Measurements from ENCODE around the gene C19orf33. TPM values are rescaled to one million over a fixed set of nuclear protein-coding genes. Genes with fewer than 3 reads are reported as not detected.
"Not testable (repeated sequence)": the region's sequence is repeated elsewhere in the genome, so short reads cannot be mapped to it uniquely, and the experiment has no call there.

C19orf33 gene
- total RNA-seq, 2 experiments from 2014 or later: not detected

DNA sequence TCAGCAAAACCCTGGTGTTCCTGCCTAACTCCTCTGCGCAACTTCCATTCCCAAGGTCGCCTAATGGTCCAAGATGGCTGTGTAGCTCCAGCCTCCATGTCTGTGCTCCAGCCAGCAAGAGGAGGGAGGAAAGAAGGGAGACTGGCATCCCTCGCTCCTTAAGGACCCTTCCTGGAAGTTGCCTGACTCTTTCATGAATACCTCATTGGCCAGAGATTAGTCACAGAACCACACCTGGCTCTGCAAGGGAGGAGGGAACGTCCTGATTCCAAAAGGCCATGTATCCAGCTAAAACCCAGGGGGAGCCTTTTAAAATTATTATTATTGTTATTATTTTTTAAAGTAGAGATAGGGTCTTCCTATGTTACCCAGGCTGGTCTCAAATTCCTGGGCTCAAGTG lies 20.4 kb downstream of the C19orf33 start:
- ChIA-PET POLR2A (no interaction called here), CTCF (no interaction called here)

DNA sequence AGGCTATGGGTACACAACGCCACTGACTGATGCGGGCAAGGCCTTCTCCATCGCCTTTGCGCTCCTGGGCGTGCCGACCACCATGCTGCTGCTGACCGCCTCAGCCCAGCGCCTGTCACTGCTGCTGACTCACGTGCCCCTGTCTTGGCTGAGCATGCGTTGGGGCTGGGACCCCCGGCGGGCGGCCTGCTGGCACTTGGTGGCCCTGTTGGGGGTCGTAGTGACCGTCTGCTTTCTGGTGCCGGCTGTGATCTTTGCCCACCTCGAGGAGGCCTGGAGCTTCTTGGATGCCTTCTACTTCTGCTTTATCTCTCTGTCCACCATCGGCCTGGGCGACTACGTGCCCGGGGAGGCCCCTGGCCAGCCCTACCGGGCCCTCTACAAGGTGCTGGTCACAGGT lies 22.5 kb downstream of the C19orf33 start:
- ChIA-PET CTCF (interaction anchor here (0.5 to 1.2 kb wide), 2 partner anchors 8 to 9 kb away, joined by 3 to 5 read pairs; no protein-coding TSS in a partner anchor), POLR2A (no interaction called here)

DNA sequence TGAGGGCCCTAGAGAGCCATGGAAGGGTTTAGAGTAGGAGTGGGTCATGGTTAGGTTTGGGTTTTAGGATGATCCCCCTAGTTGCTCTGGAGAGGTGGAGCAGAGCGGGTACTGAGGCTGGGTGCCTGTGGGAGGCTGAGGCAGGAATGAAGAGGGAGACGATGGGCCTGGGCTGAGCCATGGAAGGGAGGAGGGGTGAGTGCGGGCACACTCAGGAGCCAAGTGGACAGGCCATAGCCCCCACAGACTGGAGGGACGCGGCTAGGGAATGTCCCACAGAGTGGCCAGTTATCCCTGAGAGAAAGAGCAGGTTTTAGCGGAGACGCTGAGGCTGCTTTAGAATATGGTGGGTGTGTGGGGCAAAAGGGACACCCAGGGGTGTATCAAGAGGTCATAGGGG lies 25.6 kb downstream of the C19orf33 start:
- POLR2A ChIA-PET: interaction anchor here (0.7 kb wide), 1 partner anchor 1799 kb away, joined by 3 read pairs; no protein-coding TSS in a partner anchor
- CTCF ChIA-PET: no interaction called here

DNA sequence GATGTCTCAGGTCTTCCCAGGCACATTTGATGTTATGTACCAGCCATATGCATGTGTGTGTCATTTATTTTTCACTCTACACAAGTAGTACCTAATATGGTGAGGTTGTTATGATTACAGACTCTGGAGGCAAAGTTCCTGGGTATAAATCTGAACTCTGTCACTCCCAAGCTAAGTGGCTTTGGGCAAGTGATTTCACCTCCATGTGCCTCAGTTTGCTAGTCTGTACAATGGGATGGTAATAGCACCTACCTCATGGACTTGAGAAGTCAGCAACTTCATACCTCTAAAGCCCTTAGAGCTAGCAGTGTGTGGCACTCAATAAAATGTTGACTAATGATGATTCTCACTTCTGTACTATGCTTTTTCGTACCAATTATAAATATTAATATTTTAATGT lies 27.7 kb downstream of the C19orf33 start:
- ChIA-PET POLR2A (no interaction called here), CTCF (interaction anchor here (0.7 to 2.0 kb wide), 3 partner anchors 88 to 104 kb away, joined by 3 to 9 read pairs (median 3); no protein-coding TSS in a partner anchor)

DNA sequence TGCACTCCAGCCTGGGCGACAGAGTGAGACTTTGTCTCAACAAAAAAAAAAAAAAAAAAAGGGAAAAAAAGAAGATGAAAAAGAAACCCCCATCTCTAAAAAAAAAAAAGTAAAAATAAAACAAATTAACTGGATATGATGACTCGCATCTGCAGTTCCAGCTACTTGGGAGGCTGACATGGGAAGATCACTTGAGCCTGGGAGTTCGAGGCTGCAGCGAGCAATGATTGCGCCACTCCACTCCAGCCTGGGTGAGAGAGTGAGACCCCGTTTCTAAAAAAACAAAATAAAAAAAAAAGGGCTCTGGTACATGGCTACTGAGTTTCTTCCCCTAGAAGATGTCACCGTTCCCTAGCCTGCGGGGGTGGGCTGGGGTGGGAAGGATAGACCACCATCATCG lies 29.2 kb downstream of the C19orf33 start:
- POLR2A ChIA-PET: no interaction called here
- CTCF ChIA-PET: interaction anchor here (2.0 kb wide), 1 partner anchor 89 kb away, joined by 9 read pairs; no protein-coding TSS in a partner anchor

DNA sequence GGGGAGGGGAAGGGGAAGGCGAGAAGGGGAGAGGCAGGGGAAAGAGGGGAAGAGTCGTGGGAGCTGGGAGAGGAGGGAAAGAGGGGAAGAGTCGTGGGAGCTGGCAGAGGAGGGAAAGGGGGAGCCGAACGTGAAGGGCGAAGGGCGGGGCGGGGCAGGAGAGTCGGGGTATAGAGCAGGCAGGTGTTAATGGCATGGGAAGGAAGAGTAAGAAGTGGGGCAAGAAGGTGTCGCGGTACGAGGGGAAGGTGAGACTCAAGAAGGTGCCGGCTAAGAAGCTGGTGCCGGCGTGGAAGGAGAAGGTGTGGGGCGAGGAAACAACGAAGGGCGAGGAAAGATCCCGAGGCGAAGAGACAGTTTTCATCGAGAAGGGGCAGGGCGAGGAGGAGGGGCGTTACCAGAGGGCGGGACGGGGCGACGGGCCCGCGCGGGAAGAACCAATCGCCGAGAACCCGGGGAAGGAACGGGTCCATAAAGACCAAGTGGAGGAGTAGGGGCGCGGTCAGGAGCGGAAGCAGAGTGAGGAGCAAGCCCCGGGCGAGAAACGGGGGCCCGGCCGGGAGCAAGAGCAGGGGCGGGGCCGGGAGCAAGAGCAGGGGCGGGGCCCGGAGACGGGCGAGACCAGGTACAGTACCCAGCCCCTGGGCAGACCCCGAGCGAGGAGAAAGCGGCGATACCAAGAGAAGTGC lies 32.0 kb downstream of the C19orf33 start:
- ChIA-PET POLR2A (interaction anchor here (0.5 to 1.4 kb wide), 4 partner anchors 38 to 428 kb away, joined by 3 to 10 read pairs (median 6); partner anchors contain the start of genes ACTN4 and PSMD8), CTCF (interaction anchor here (0.7 to 3.8 kb wide), 12 partner anchors 17 to 429 kb away, joined by 3 to 19 read pairs (median 8); partner anchors contain the start of genes GGN, KCNK6, PSMD8 and SIPA1L3)

DNA sequence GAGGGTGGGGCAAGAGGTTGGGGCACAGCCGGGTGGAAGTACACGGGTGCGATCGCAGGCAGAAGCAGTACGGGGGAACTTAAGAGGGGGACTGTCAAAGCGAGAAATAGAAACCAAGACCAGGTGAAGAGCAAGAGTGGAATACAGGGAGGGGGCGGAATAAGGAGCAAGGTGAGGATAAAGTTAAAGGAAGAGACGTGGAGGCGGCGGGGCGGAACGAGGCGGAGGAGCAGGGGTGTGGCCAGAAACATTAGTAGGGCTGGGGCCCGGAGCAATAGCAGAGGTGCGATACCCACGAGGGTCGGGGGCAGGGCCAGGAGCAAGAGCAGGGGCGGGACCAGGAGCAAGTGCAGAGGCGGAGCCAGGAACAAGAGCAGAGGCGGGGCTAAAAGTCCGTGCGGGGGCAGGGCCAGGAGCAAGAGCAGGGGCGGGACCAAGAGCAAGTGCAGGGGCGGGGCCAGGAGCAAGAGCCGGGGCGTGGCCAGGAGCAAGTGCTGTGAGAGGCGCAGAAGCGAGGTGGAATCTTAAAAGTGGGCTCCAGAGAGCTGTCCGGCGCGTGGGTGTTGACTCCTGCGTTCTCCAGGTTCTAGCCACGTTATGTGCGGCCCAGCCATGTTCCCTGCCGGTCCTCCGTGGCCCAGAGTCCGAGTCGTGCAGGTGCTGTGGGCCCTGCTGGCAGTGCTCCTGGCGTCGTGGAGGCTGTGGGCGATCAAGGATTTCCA lies 32.7 kb downstream of the C19orf33 start:
- POLR2A ChIA-PET: interaction anchor here (0.6 to 1.4 kb wide), 2 partner anchors 37 to 1108 kb away, joined by 4 to 9 read pairs; partner anchors contain the start of gene PSMD8
- CTCF ChIA-PET: interaction anchor here (0.9 to 3.8 kb wide), 8 partner anchors 18 to 430 kb away, joined by 3 to 19 read pairs (median 8); partner anchors contain the start of genes FAM98C, GGN, KCNK6 and PSMD8

DNA sequence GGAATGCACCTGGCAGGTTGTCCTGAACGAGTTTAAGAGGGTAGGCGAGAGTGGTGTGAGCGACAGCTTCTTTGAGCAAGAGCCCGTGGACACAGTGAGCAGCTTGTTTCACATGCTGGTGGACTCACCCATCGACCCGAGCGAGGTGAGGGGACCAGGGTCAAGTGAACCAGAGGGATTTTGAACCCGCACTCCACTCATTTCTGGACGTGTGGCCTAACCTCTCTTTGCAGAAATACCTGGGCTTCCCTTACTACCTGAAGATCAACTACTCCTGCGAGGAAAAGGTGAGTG lies 33.3 kb downstream of the C19orf33 start:
- CTCF ChIA-PET: interaction anchor here (1.5 to 3.8 kb wide), 3 partner anchors 37 to 93 kb away, joined by 3 to 15 read pairs (median 8); partner anchors contain the start of genes FAM98C and PSMD8

DNA sequence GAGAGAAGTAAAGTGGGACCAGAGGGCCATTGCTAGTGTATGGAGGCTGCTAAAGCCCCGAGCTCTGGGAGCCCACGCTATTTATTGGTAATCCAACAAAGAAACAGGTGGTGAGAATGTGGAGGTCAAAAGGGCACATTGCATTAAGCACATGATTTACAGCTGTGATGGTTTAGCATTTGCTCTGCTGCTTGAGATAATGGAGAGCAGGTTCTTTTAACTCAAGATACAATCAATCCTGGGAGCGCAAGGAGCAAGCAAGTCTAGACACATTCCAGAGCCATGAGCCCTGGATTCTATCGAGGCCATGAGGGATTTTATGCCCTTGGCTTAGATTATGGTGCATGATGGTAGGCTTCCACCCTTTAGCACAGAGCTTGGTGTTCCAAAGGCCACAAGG lies 35.0 kb downstream of the C19orf33 start:
- POLR2A ChIA-PET: not testable (repeated sequence)
- CTCF ChIA-PET: interaction anchor here (0.6 kb wide), 1 partner anchor 25 kb away, joined by 3 read pairs; no protein-coding TSS in a partner anchor

More for the DNA sequence above, 33.3 kb downstream of the C19orf33 start:
- POLR2A ChIA-PET: no interaction called here

DNA sequence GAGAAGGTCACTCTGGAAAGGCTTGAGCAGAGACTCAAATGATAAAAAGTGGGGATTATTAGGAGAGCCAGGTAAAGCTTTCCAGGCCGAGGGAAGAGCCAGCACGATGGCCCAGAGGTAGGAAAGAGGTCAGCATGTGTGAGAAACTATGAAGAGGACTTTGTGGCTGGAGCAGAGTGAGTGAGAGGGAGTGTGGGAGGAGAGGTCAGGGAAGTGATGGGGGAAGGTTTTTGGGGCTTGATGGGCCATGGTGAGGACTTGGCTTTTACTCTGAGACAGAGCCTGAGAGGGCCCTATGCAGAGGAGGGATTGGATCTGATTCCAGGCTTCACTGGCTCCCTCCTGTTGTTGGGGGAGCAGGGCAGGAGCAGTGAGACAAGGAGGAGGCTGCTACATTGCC lies 36.9 kb downstream of the C19orf33 start:
- ChIA-PET CTCF (no interaction called here), POLR2A (no interaction called here)

DNA sequence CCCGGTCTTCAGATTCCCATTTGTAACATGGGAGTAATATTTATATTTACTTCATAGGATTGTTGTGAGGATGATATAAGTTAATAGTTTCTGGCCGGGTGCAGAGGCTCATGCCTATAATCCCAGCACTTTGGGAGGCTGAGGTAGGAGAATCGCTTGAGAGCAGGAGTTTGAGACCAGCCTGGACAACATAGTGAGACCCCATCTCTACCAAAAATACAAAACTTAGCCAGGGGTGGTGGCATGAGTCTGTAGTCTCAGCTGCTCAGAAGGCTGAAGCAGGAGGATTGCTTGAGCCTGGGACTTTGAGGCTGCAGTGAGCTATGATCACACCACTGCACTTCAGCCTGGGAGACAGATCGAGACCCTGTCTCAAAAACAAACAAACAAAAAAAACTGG lies 42.8 kb downstream of the C19orf33 start:
- CTCF ChIA-PET: interaction anchor here (1.8 kb wide), 1 partner anchor 103 kb away, joined by 3 read pairs; no protein-coding TSS in a partner anchor
- POLR2A ChIA-PET: no interaction called here

DNA sequence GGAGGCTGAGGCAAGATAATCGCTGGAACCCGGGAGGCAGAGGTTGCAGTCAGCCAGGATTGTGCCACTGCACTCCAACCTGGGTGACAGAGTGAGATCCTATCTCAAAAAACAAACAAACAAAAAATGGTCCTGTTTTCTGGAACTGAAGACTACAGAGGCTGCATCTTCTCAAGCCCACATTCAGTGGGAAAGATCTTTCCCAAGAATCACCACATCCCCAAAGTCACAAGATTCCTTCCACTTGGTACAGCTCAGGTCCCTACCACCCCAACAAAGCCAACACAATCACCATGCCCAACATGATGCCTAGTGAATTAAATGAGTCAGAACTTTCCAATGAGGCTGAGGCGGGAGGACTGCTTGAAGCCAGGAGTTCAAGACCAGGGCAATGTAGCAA lies 46.8 kb downstream of the C19orf33 start:
- POLR2A ChIA-PET: no interaction called here

DNA sequence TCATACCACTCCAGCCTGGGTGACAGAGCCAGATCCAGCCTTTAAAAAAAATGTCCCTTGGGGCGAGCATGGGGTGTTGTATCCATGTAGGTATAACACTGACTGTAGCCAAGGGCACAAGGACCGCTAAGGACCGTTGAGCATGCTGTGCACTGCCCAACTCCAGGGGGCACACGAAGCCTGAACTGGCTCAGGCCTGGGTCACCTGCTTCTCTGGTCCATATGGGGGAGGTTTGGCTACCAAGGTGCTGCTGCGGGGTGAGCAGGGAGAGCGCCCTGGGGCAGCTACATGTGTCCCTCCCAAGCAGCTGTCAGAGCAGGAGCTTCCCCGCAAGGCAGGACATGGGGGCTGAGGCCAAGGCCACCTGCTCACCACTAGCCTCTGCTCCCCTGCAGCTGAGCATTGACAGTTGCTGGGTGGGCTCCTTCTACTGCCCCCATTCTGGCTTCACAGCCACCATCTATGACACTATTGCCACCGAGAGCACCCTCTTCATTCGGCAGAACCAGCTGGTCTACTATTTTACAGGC lies 47.9 kb downstream of the C19orf33 start:
- POLR2A ChIA-PET: no interaction called here

More for the DNA sequence above, 46.8 kb downstream of the C19orf33 start:
- CTCF ChIA-PET: no interaction called here

DNA sequence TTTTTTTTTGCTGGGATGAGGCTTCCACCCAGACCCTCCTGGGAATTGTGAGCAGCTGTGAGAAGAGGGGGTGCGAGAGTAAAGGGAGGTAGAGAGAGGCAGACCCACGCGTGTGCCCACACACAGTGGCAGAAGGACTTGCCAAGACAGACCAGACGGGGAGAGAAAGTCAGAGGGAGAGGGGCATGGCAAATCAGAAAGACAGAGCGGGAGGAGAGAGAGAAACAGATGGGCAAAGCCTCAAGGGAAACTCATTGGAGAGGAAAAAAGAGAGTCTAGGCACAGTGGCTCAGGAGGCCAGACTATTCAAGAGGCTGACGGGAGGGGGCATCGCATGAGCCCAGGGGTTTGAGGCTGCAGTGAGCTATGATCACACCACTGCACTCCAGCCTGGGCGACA lies 48.6 kb downstream of the C19orf33 start:
- ChIA-PET CTCF (no interaction called here), POLR2A (interaction anchor here (0.6 kb wide), 1 partner anchor 244 kb away, joined by 7 read pairs; no protein-coding TSS in a partner anchor)

More for the DNA sequence above, 47.9 kb downstream of the C19orf33 start:
- CTCF ChIA-PET: no interaction called here

Other genes with a start within 250 kb of the C19orf33 start
- gene DPF1, start 80.0 kb upstream of the C19orf33 start, total RNA-seq: under 1 TPM; 0.48 to 0.65 TPM
- gene PPP1R14A, start 47.9 kb upstream of the C19orf33 start, total RNA-seq: under 1 TPM in 1 of 2 experiments, not detected in 1; 0.25 TPM
- 10 to 100 TPM; 19.0 to 20.1 TPM for gene SPINT2, start 39.7 kb upstream of the C19orf33 start, total RNA-seq
- gene YIF1B, start 11.7 kb downstream of the C19orf33 start, total RNA-seq: 10 to 100 TPM; 62.4 to 63.0 TPM
- gene KCNK6, start 15.6 kb downstream of the C19orf33 start, total RNA-seq: 10 to 100 TPM in 1 of 2 experiments, 1 to 10 TPM in 1; 9.2 to 10.3 TPM
- gene CATSPERG, start 31.6 kb downstream of the C19orf33 start, total RNA-seq: 1 to 10 TPM; 1.6 to 2.5 TPM
- gene PSMD8, start 70.3 kb downstream of the C19orf33 start, total RNA-seq: 100 to 1,000 TPM; 239 to 249 TPM
- gene GGN, start 83.8 kb downstream of the C19orf33 start, total RNA-seq: under 1 TPM in 1 of 2 experiments, not detected in 1; 0.11 TPM
- under 1 TPM; 0.61 to 0.80 TPM for gene SPRED3, start 84.4 kb downstream of the C19orf33 start, total RNA-seq
- gene FAM98C, start 98.8 kb downstream of the C19orf33 start, total RNA-seq: 10 to 100 TPM; 15.0 to 16.0 TPM
- gene RASGRP4, start 122.0 kb downstream of the C19orf33 start, total RNA-seq: 1 to 10 TPM; 1.0 to 1.3 TPM
- 1 to 10 TPM in 1 of 2 experiments, under 1 TPM in 1; 0.95 to 1.4 TPM for gene RYR1, start 129.4 kb downstream of the C19orf33 start, total RNA-seq

All from activated CD8-positive, alpha-beta memory T cell treated with anti-CD3 and anti-CD28 coated beads for 36 hours (primary cell).